HepG2 (cell line): Measurements from ENCODE around the gene NYNRIN. TPM values are rescaled to one million over a fixed set of nuclear protein-coding genes. Genes with fewer than 3 reads are reported as not detected.

ENCODE experiments used
- CBFB ChIP-seq: sonication (generic); formaldehyde crosslinking; IDR thresholded peaks from 2 replicates; pipeline ENCODE4 v1.4.0; 2020; ENCODE audit warnings: missing genetic modification reagents
- CHD4 ChIP-seq: fragments of 200-600 bp; sonication (generic); IDR thresholded peaks from 2 replicates; pipeline ENCODE4 v1.7.0; 2017; ENCODE audit warnings: mild to moderate bottlenecking, low read length, borderline replicate concordance
- ESRRA ChIP-seq: sonication (generic); formaldehyde crosslinking; IDR thresholded peaks from 2 replicates; pipeline ENCODE4 v1.5.1; 2020; ENCODE audit warnings: mild to moderate bottlenecking, low read depth, missing genetic modification reagents
- ETV6 ChIP-seq: sonication (generic); formaldehyde crosslinking; conservative IDR thresholded peaks from 2 replicates; pipeline ENCODE4 v1.4.0; 2020; ENCODE audit warnings: missing genetic modification reagents
- GZF1 ChIP-seq: sonication (generic); formaldehyde crosslinking; IDR thresholded peaks from 2 replicates; pipeline ENCODE4 v1.5.1; 2020; ENCODE audit warnings: mild to moderate bottlenecking, missing genetic modification reagents
- SIX1 ChIP-seq: sonication (generic); formaldehyde crosslinking; IDR thresholded peaks from 2 replicates; pipeline ENCODE4 v1.4.0; 2020; ENCODE audit warnings: missing genetic modification reagents, borderline replicate concordance
- SSRP1 ChIP-seq: IDR thresholded peaks from 2 replicates; pipeline ENCODE4 v1.6.1; 2016; ENCODE audit warnings: control low read depth
- ZBTB1 ChIP-seq: sonication (generic); formaldehyde crosslinking; IDR thresholded peaks from 2 replicates; pipeline ENCODE4 v1.4.0; 2020; ENCODE audit warnings: missing genetic modification reagents, borderline replicate concordance
- ZBTB38 ChIP-seq: sonication (generic); formaldehyde crosslinking; IDR thresholded peaks from 2 replicates; pipeline ENCODE4 v1.5.1; 2020; ENCODE audit warnings: mild to moderate bottlenecking, missing genetic modification reagents
- ZBTB7A ChIP-seq: sonication (generic); formaldehyde crosslinking; IDR thresholded peaks from 2 replicates; pipeline ENCODE4 v1.8.0; 2022; ENCODE audit warnings: mild to moderate bottlenecking, missing genetic modification reagents
- ZSCAN31 ChIP-seq: sonication (generic); formaldehyde crosslinking; IDR thresholded peaks from 2 replicates; pipeline ENCODE4 v1.5.0; 2020; ENCODE audit warnings: low read depth, mild to moderate bottlenecking, missing genetic modification reagents
- polyA plus RNA-seq, 8 experiments: library from polyadenylated mRNA; depleted of rRNA in 3 of 8; stranded (reverse) in 7 of 8; unstranded in 1 of 8; fragments of >200 nt; fragmentation: Illumina TruSeq in 4 of 8; extraction: Trizol in 4 of 8; gene quantifications; 2 replicates each; pipeline versions ENCODE4 v1.2.1 to v1.2.3, GENCODE V29; 2011 to 2016; ENCODE audit warnings: low read depth in 4 of 8, missing spikeins in 1 of 8, mixed read lengths in 1 of 8; ENCODE audit not compliant: insufficient read depth in 1 of 8
- total RNA-seq, 5 experiments: library from RNA; depleted of rRNA; stranded (reverse); fragments of >200 nt; fragmentation: Illumina TruSeq; extraction: Trizol; gene quantifications; 2 replicates each; pipeline ENCODE4 v1.2.3, GENCODE V29; 2016; ENCODE audit warnings: low read depth in 1 of 5
- TF ChIP-seq, protein P1 (sequence below): sonication (generic); formaldehyde crosslinking; IDR thresholded peaks from 2 replicates; pipeline ENCODE4 v1.8.0; 2022; ENCODE audit warnings: mild to moderate bottlenecking, missing genetic modification reagents
- TF ChIP-seq, protein P2 (sequence below): sonication (generic); formaldehyde crosslinking; IDR thresholded peaks from 2 replicates; pipeline ENCODE4 v1.9.0; 2022; ENCODE audit warnings: low read depth, missing genetic modification reagents
- TF ChIP-seq, protein P3 (sequence below): sonication (generic); formaldehyde crosslinking; IDR thresholded peaks from 2 replicates; pipeline ENCODE4 v1.4.0; 2020; ENCODE audit warnings: missing genetic modification reagents
- TF ChIP-seq, protein P4 (sequence below): sonication (generic); formaldehyde crosslinking; IDR thresholded peaks from 2 replicates; pipeline ENCODE4 v1.4.0; 2020; ENCODE audit warnings: missing genetic modification reagents, mild to moderate bottlenecking, borderline replicate concordance
- TF ChIP-seq, protein P5 (sequence below): sonication (generic); formaldehyde crosslinking; IDR thresholded peaks from 2 replicates; pipeline ENCODE4 v1.5.1; 2020; ENCODE audit warnings: mild to moderate bottlenecking, missing genetic modification reagents

Gene NYNRIN
- total and polyA plus RNA-seq, 2 of the 13 experiments (the other 11 are each of a cell fraction or from before 2014, with no cell fraction given): 0.63 to 1.1 TPM

DNA sequence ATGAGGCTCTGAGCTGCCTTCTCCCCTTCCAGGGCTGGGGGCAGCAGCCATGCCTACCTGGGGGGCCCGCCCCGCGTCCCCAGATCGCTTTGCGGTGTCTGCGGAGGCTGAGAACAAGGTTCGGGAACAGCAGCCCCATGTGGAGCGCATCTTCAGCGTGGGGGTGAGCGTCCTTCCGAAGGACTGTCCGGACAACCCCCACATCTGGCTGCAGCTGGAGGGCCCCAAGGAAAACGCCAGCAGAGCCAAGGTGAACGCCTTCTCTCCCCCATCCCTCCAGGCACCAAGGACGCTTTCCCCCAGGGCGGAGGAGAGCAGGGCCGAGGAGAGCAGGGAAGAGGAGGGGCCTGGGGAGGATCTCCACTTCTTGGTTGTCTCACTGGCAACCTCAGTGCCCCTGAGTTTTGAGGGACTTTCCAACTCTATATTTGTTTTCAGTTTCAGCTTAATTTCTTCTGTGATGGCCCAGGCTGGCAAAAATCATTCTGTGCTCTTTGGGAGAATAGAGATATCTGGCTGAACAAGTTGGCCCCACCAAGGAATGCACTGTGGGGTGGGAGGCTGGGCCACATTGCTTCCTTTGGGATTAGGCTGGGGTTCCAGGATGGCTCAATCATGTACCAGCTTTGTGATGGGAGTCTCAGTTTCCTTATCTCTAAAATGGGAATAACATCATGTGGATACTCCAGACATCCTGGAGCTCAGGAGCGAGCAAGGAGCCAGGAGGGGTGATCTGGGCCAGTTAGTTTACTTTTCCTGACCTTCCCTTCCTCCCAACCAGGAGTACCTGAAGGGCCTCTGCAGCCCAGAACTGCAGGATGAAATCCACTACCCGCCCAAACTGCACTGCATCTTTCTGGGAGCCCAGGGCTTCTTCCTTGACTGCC is 32.1 kb downstream of the NYNRIN start (continued):
- TF ChIP-seq, protein P1, sequence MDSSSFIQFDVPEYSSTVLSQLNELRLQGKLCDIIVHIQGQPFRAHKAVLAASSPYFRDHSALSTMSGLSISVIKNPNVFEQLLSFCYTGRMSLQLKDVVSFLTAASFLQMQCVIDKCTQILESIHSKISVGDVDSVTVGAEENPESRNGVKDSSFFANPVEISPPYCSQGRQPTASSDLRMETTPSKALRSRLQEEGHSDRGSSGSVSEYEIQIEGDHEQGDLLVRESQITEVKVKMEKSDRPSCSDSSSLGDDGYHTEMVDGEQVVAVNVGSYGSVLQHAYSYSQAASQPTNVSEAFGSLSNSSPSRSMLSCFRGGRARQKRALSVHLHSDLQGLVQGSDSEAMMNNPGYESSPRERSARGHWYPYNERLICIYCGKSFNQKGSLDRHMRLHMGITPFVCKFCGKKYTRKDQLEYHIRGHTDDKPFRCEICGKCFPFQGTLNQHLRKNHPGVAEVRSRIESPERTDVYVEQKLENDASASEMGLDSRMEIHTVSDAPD (CRISPR knock-in tag): no peak
- TF ChIP-seq SSRP1 (CRISPR knock-in tag): peak; percentile 75; the same call in 1 of the 2 replicates
- TF ChIP-seq ZBTB7A (CRISPR knock-in tag): no peak
- 0 out of 2 replicates have a peak, but pooled peaks have one; percentile 4 for TF ChIP-seq CBFB (CRISPR knock-in tag)
- peak; percentile 76; the same call in 1 of the 2 replicates for TF ChIP-seq GZF1
- no peak for TF ChIP-seq ETV6 (CRISPR knock-in tag)
- peak; percentile 95 for TF ChIP-seq ZBTB38 (CRISPR knock-in tag)
- TF ChIP-seq, protein P2, sequence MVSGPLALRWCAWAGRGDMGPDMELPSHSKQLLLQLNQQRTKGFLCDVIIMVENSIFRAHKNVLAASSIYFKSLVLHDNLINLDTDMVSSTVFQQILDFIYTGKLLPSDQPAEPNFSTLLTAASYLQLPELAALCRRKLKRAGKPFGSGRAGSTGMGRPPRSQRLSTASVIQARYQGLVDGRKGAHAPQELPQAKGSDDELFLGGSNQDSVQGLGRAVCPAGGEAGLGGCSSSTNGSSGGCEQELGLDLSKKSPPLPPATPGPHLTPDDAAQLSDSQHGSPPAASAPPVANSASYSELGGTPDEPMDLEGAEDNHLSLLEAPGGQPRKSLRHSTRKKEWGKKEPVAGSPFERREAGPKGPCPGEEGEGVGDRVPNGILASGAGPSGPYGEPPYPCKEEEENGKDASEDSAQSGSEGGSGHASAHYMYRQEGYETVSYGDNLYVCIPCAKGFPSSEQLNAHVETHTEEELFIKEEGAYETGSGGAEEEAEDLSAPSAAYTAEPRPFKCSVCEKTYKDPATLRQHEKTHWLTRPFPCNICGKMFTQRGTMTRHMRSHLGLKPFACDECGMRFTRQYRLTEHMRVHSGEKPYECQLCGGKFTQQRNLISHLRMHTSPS (CRISPR knock-in tag): peak; percentile 61; the same call in 1 of the 2 replicates
- TF ChIP-seq CHD4: peak; percentile 75; the same call in 1 of the 2 replicates
- TF ChIP-seq ZSCAN31 (CRISPR knock-in tag): no peak; the same call in 1 of the 2 replicates
- TF ChIP-seq, protein P3, sequence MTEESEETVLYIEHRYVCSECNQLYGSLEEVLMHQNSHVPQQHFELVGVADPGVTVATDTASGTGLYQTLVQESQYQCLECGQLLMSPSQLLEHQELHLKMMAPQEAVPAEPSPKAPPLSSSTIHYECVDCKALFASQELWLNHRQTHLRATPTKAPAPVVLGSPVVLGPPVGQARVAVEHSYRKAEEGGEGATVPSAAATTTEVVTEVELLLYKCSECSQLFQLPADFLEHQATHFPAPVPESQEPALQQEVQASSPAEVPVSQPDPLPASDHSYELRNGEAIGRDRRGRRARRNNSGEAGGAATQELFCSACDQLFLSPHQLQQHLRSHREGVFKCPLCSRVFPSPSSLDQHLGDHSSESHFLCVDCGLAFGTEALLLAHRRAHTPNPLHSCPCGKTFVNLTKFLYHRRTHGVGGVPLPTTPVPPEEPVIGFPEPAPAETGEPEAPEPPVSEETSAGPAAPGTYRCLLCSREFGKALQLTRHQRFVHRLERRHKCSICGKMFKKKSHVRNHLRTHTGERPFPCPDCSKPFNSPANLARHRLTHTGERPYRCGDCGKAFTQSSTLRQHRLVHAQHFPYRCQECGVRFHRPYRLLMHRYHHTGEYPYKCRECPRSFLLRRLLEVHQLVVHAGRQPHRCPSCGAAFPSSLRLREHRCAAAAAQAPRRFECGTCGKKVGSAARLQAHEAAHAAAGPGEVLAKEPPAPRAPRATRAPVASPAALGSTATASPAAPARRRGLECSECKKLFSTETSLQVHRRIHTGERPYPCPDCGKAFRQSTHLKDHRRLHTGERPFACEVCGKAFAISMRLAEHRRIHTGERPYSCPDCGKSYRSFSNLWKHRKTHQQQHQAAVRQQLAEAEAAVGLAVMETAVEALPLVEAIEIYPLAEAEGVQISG: no peak
- TF ChIP-seq, protein P4, sequence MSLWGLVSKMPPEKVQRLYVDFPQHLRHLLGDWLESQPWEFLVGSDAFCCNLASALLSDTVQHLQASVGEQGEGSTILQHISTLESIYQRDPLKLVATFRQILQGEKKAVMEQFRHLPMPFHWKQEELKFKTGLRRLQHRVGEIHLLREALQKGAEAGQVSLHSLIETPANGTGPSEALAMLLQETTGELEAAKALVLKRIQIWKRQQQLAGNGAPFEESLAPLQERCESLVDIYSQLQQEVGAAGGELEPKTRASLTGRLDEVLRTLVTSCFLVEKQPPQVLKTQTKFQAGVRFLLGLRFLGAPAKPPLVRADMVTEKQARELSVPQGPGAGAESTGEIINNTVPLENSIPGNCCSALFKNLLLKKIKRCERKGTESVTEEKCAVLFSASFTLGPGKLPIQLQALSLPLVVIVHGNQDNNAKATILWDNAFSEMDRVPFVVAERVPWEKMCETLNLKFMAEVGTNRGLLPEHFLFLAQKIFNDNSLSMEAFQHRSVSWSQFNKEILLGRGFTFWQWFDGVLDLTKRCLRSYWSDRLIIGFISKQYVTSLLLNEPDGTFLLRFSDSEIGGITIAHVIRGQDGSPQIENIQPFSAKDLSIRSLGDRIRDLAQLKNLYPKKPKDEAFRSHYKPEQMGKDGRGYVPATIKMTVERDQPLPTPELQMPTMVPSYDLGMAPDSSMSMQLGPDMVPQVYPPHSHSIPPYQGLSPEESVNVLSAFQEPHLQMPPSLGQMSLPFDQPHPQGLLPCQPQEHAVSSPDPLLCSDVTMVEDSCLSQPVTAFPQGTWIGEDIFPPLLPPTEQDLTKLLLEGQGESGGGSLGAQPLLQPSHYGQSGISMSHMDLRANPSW: no peak
- TF ChIP-seq ZBTB1 (CRISPR knock-in tag): no peak
- TF ChIP-seq, protein P5, sequence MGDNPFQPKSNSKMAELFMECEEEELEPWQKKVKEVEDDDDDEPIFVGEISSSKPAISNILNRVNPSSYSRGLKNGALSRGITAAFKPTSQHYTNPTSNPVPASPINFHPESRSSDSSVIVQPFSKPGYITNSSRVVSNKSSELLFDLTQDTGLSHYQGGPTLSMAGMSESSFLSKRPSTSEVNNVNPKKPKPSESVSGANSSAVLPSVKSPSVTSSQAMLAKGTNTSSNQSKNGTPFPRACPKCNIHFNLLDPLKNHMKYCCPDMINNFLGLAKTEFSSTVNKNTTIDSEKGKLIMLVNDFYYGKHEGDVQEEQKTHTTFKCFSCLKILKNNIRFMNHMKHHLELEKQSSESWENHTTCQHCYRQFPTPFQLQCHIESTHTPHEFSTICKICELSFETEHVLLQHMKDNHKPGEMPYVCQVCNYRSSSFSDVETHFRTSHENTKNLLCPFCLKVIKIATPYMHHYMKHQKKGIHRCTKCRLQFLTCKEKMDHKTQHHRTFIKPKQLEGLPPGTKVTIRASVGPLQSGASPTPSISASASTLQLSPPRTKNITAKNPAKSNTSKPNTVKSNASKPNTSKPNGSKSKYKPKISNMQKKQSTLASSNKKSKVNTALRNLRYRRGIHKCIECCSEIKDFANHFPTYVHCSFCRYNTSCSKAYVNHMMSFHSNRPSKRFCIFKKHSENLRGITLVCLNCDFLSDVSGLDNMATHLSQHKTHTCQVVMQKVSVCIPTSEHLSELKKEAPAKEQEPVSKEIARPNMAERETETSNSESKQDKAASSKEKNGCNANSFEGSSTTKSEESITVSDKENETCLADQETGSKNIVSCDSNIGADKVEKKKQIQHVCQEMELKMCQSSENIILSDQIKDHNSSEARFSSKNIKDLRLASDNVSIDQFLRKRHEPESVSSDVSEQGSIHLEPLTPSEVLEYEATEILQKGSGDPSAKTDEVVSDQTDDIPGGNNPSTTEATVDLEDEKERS (CRISPR knock-in tag): peak; percentile 93
- TF ChIP-seq ESRRA (CRISPR knock-in tag): no peak; the same call in 1 of the 2 replicates
- TF ChIP-seq SIX1 (CRISPR knock-in tag): no peak
